SK-N-MC (cell line): ENCODE results near the gene OGFR.

Experiments
- EZH2 ChIP-seq: fragments of 200-600 bp; sonication (generic); IDR thresholded peaks from one replicate; pipeline ENCODE4 v1.6.1; 2017; ENCODE audit warnings: antibody characterized with exemption
- POLR2AphosphoS5 ChIP-seq: IDR thresholded peaks from 2 replicates; pipeline ENCODE4 v1.6.1; 2012; ENCODE audit warnings: mild to moderate bottlenecking, low read depth, low read length, borderline replicate concordance

DNA sequence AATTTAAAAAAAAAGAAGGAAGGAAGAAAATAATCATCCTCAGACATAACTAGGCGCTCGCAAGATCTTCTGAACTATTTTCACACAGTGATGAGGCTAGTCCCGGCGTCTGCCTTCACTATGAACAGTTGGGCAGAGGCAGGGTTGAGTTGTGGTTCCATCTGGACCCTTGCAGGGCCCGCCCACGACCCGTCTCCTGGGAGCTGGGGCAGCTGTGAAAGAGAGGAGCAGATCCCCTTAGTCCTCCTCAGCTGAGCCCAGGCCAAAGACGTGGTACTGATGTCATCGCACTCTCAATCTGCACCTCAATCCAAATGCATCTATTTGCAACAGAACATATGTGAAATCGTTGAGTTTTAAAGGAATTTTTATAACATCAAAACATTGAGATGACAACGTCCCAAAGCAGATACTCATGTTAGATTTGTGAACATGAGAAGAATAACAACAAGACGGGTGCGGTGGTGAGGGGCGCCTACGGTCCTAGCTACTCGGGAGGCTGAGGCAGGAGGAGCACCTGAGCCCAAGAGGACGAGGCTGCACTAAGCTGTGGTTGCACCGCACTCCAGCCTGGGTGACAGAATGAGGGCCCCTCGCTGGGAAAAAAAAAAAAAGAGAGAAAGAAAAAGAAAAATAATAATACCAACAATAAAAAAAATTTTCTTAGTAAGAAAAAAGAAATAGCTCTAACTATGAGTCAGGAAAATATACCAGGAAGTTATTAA is 41.7 kb downstream of the OGFR start:
- TF ChIP-seq POLR2AphosphoS5 (no peak), EZH2 (no peak)
